ENCODE data around the gene FARS2. TPM values are rescaled to one million over a fixed set of nuclear protein-coding genes. Genes with fewer than 3 reads are reported as not detected.

The FARS2 gene
- total and polyA plus RNA-seq, 4 donors, result 9.2 to 31.4 (median 19.4) TPM

- DNase-seq (no peak), ATAC-seq (ENCODE audit: insufficient read depth, low FRiP score) (no peak)
- TF ChIP-seq CTCF (IDR thresholded peaks at IDR 0.05; ENCODE audit: control extremely low read depth, extremely low read depth), result no peak
- 92 to 100% methylated on average over 2 of the region's 2 CpGs for WGBS, 2 donors
- H3K27ac ChIP-seq (ENCODE audit: low read depth in 1 of 2, low read length in 1 of 2), result no peak overlapping the region
- H3K27me3 ChIP-seq (ENCODE audit: control insufficient read depth in 3 of 3, insufficient read depth in 3 of 3, low read length in 2 of 3), result no peaks in the 10 kb centered on the region
- no peak overlapping the region for H3K4me3 ChIP-seq
- peaks cover 0 to 2% (median 0%) of the 10 kb centered on the region in 4 donors for H3K36me3 ChIP-seq (ENCODE audit: control insufficient read depth in 4 of 4, insufficient read depth in 4 of 4, low read length in 4 of 4)
- H3K9me3 ChIP-seq (ENCODE audit: control insufficient read depth in 4 of 4, insufficient read depth in 3 of 4, low read length in 3 of 4), result no peaks in the 10 kb centered on the region
- H3K4me1 ChIP-seq (ENCODE audit: control insufficient read depth in 5 of 5, insufficient read depth in 5 of 5, low read length in 5 of 5), result peaks cover 0 to 1% (median 0%) of the 10 kb centered on the region in 5 donors
- H3K9ac ChIP-seq (ENCODE audit: insufficient read depth in 1 of 2, low read length in 2 of 2), result no peak overlapping the region
Measured at GRCh38 chr6:5276581-5276980, 15.3 kb downstream of the FARS2 start.

GRCh38 chr6:5277589-5277988 lies 16.3 kb downstream of the FARS2 start:
- Histone ChIP-seq H3K27ac (ENCODE audit: low read depth in 1 of 2, low read length in 1 of 2) (no peak overlapping the region), H3K4me3 (no peak overlapping the region), H3K4me1 (ENCODE audit: control insufficient read depth in 5 of 5, insufficient read depth in 5 of 5, low read length in 5 of 5) (peaks cover 0 to 1% (median 0%) of the 10 kb centered on the region in 5 donors), H3K27me3 (ENCODE audit: control insufficient read depth in 3 of 3, insufficient read depth in 3 of 3, low read length in 2 of 3) (no peaks in the 10 kb centered on the region), H3K9me3 (ENCODE audit: control insufficient read depth in 4 of 4, insufficient read depth in 3 of 4, low read length in 3 of 4) (no peaks in the 10 kb centered on the region), H3K36me3 (ENCODE audit: control insufficient read depth in 4 of 4, insufficient read depth in 4 of 4, low read length in 4 of 4) (peaks cover 0 to 2% (median 0%) of the 10 kb centered on the region in 4 donors), H3K9ac (ENCODE audit: insufficient read depth in 1 of 2, low read length in 2 of 2) (no peak overlapping the region)
- no peak for ATAC-seq (ENCODE audit: insufficient read depth, low FRiP score)
- DNase-seq, result no peak
- TF ChIP-seq CTCF (IDR thresholded peaks at IDR 0.05; ENCODE audit: control extremely low read depth, extremely low read depth), result no peak
- WGBS, 2 donors, result 90 to 93% methylated on average over 3 of the region's 3 CpGs

GRCh38 chr6:5278047-5278446 lies 16.7 kb downstream of the FARS2 start:
- H3K9me3 ChIP-seq (ENCODE audit: control insufficient read depth in 4 of 4, insufficient read depth in 3 of 4, low read length in 3 of 4), result no peaks in the 10 kb centered on the region
- no peak for TF ChIP-seq CTCF (IDR thresholded peaks at IDR 0.05; ENCODE audit: control extremely low read depth, extremely low read depth)
- H3K36me3 ChIP-seq (ENCODE audit: control insufficient read depth in 4 of 4, insufficient read depth in 4 of 4, low read length in 4 of 4), result peaks cover 0 to 2% (median 0%) of the 10 kb centered on the region in 4 donors
- 73 to 87% methylated on average over 5 of the region's 5 CpGs for WGBS, 2 donors
- peaks cover 0 to 1% (median 0%) of the 10 kb centered on the region in 5 donors for H3K4me1 ChIP-seq (ENCODE audit: control insufficient read depth in 5 of 5, insufficient read depth in 5 of 5, low read length in 5 of 5)
- no peak overlapping the region for H3K9ac ChIP-seq (ENCODE audit: insufficient read depth in 1 of 2, low read length in 2 of 2)
- no peak overlapping the region for H3K4me3 ChIP-seq
- no peak overlapping the region for H3K27ac ChIP-seq (ENCODE audit: low read depth in 1 of 2, low read length in 1 of 2)
- DNase-seq, result no peak
- no peaks in the 10 kb centered on the region for H3K27me3 ChIP-seq (ENCODE audit: control insufficient read depth in 3 of 3, insufficient read depth in 3 of 3, low read length in 2 of 3)
- ATAC-seq (ENCODE audit: insufficient read depth, low FRiP score), result no peak

GRCh38 chr6:5278565-5279120 lies 17.3 kb downstream of the FARS2 start:
- WGBS, 2 donors, result 76 to 84% methylated on average over 3 of the region's 3 CpGs
- peaks cover 0 to 2% (median 0%) of the 10 kb centered on the region in 4 donors for H3K36me3 ChIP-seq (ENCODE audit: control insufficient read depth in 4 of 4, insufficient read depth in 4 of 4, low read length in 4 of 4)
- no peak overlapping the region for H3K27ac ChIP-seq (ENCODE audit: low read depth in 1 of 2, low read length in 1 of 2)
- ATAC-seq (ENCODE audit: insufficient read depth, low FRiP score) (no peak), DNase-seq (no peak)
- no peaks in the 10 kb centered on the region for H3K27me3 ChIP-seq (ENCODE audit: control insufficient read depth in 3 of 3, insufficient read depth in 3 of 3, low read length in 2 of 3)
- H3K4me1 ChIP-seq (ENCODE audit: control insufficient read depth in 5 of 5, insufficient read depth in 5 of 5, low read length in 5 of 5), result peaks cover 0 to 1% (median 0%) of the 10 kb centered on the region in 5 donors
- no peak overlapping the region for H3K4me3 ChIP-seq
- no peaks in the 10 kb centered on the region for H3K9me3 ChIP-seq (ENCODE audit: control insufficient read depth in 4 of 4, insufficient read depth in 3 of 4, low read length in 3 of 4)
- no peak for TF ChIP-seq CTCF (IDR thresholded peaks at IDR 0.05; ENCODE audit: control extremely low read depth, extremely low read depth)
- no peak overlapping the region for H3K9ac ChIP-seq (ENCODE audit: insufficient read depth in 1 of 2, low read length in 2 of 2)
